H1 (cell line): ENCODE results near the gene RAB36. TPM values are rescaled to one million over a fixed set of nuclear protein-coding genes. Genes with fewer than 3 reads are reported as not detected.

Experiments used
- CTCF ChIA-PET: fragments of 300-600 bp; sonication (Branson Sonifier 250); formaldehyde crosslinking; loops from one replicate; lab custom pipeline; 2021; ENCODE audit not compliant: partially characterized antibody; lab: Charles Lee
- POLR2A ChIA-PET: fragments of 300-600 bp; sonication (Branson Sonifier 250); formaldehyde crosslinking; loops from one replicate; lab custom pipeline; 2021; ENCODE audit warnings: inconsistent platforms; ENCODE audit not compliant: partially characterized antibody; lab: Charles Lee
- DNase-seq, 2 experiments: peaks; one replicate each; pipeline versions ENCODE4 v3.0.0 to v3.0.0-alpha.2; 2010 to 2022; ENCODE audit warnings: low spot score in 2 of 2, low read depth in 1 of 2, mixed read lengths in 1 of 2
- FAIRE-seq: peaks from 2 replicates; lab custom pipeline; 2011; peaks lifted over from hg19 to GRCh38; lab: Jason Lieb, UNC
- H2AFZ ChIP-seq: 2 replicates; pipeline ENCODE4 v1.8.1; 2012; ENCODE audit warnings: low read length, inconsistent platforms
- H2AK5ac ChIP-seq: 2 replicates; pipeline ENCODE4 v1.6.1; 2013; ENCODE audit warnings: low read depth, low read length
- H2BK120ac ChIP-seq: replicated peaks from 2 replicates; pipeline ENCODE3; 2013; ENCODE audit warnings: low read depth, low read length, inconsistent platforms
- H2BK12ac ChIP-seq: 2 replicates; pipeline ENCODE4 v1.6.1; 2013; ENCODE audit warnings: low read depth, low read length
- H2BK15ac ChIP-seq: 2 replicates; pipeline ENCODE4 v1.6.1; 2013; ENCODE audit warnings: low read length
- H2BK20ac ChIP-seq: 2 replicates; pipeline ENCODE4 v1.6.1; 2013; ENCODE audit warnings: low read length
- H2BK5ac ChIP-seq: 2 replicates; pipeline ENCODE4 v1.6.1; 2013; ENCODE audit warnings: low read depth, low read length
- H3K14ac ChIP-seq: 2 replicates; pipeline ENCODE4 v1.6.1; 2013; ENCODE audit warnings: inconsistent platforms; ENCODE audit not compliant: insufficient read length
- H3K18ac ChIP-seq: 2 replicates; pipeline ENCODE4 v1.6.1; 2013; ENCODE audit warnings: low read length; ENCODE audit errors: extremely low read depth
- H3K23ac ChIP-seq: 2 replicates; pipeline ENCODE4 v1.6.1; 2013; ENCODE audit warnings: inconsistent platforms; ENCODE audit not compliant: insufficient read length
- H3K23me2 ChIP-seq: 2 replicates; pipeline ENCODE4 v1.6.1; 2013; ENCODE audit warnings: low read depth, low read length
- H3K27ac ChIP-seq: 2 replicates; pipeline ENCODE4 v1.6.1; 2011; ENCODE audit warnings: low read depth, low read length, inconsistent platforms
- H3K27me3 ChIP-seq, 4 experiments: replicated peaks in 1 of 4; 1 replicate in 1 of 4; 2 replicates in 3 of 4; pipeline versions ENCODE4 v1.6.1 to v1.8.1; 2011 to 2013; ENCODE audit warnings: low read length in 3 of 4, mild to moderate bottlenecking in 3 of 4, inconsistent platforms in 2 of 4, mixed read lengths in 2 of 4, moderate library complexity in 1 of 4; ENCODE audit not compliant: control insufficient read depth in 3 of 4, insufficient read depth in 3 of 4; ENCODE audit errors: extremely low read depth in 1 of 4
- H3K36me3 ChIP-seq, 4 experiments: 2 replicates each; pipeline versions ENCODE4 v1.6.1 to v1.8.1; 2011 to 2013; ENCODE audit warnings: mild to moderate bottlenecking in 4 of 4, low read length in 3 of 4, moderate library complexity in 2 of 4, control low read depth in 1 of 4, inconsistent platforms in 1 of 4; ENCODE audit not compliant: insufficient read depth in 4 of 4, control insufficient read depth in 2 of 4
- H3K4ac ChIP-seq: replicated peaks from 2 replicates; pipeline ENCODE3; 2013; ENCODE audit warnings: low read length, low read depth, mixed read lengths, inconsistent platforms; ENCODE audit not compliant: insufficient read length
- H3K4me1 ChIP-seq, 4 experiments: replicated peaks in 1 of 4; 1 replicate in 1 of 4; 2 replicates in 3 of 4; pipeline versions ENCODE4 v1.6.1 to v1.8.1; 2011 to 2013; ENCODE audit warnings: low read length in 3 of 4, inconsistent platforms in 2 of 4, mixed read lengths in 1 of 4; ENCODE audit not compliant: insufficient read depth in 4 of 4, control insufficient read depth in 3 of 4
- H3K4me2 ChIP-seq, 2 experiments: 2 replicates each; pipeline versions ENCODE4 v1.6.1 to v1.8.1; 2011 to 2013; ENCODE audit warnings: low read depth in 2 of 2, low read length in 2 of 2, control low read depth in 1 of 2, inconsistent platforms in 1 of 2, mild to moderate bottlenecking in 1 of 2; ENCODE audit not compliant: insufficient read depth in 1 of 2
- H3K4me3 ChIP-seq, 4 experiments: fragments of 200-600, 300-600 bp in 1 of 4; sonication (generic), shearing (Covaris generic), sonication (Bioruptor Twin) in 1 of 4; 2 replicates each; pipeline versions ENCODE4 v1.5.1 to v1.8.1; 2011 to 2016; ENCODE audit warnings: low read length in 4 of 4, low read depth in 3 of 4, control low read depth in 2 of 4, inconsistent platforms in 2 of 4, mild to moderate bottlenecking in 2 of 4, mixed read lengths in 1 of 4, moderate library complexity in 1 of 4; ENCODE audit not compliant: insufficient read depth in 2 of 4; ENCODE audit errors: extremely low read depth in 1 of 4
- H3K56ac ChIP-seq: replicated peaks from 2 replicates; pipeline ENCODE3; 2013; ENCODE audit warnings: low read depth, mild to moderate bottlenecking, mixed read lengths, low read length, inconsistent platforms; ENCODE audit not compliant: insufficient read length
- H3K79me1 ChIP-seq: 2 replicates; pipeline ENCODE4 v1.6.1; 2013; ENCODE audit warnings: low read depth, low read length, control low read depth
- H3K79me2 ChIP-seq, 2 experiments: 2 replicates each; pipeline versions ENCODE4 v1.6.1 to v1.8.1; 2012 to 2013; ENCODE audit warnings: low read length in 2 of 2, mild to moderate bottlenecking in 2 of 2, inconsistent platforms in 1 of 2; ENCODE audit not compliant: insufficient read depth in 2 of 2, control insufficient read depth in 1 of 2
- H3K9ac ChIP-seq, 4 experiments: replicated peaks in 1 of 4; 1 replicate in 1 of 4; 2 replicates in 3 of 4; pipeline versions ENCODE4 v1.6.1 to v1.8.1; 2011 to 2013; ENCODE audit warnings: low read depth in 3 of 4, low read length in 3 of 4, control low read depth in 2 of 4, mild to moderate bottlenecking in 2 of 4, moderate library complexity in 2 of 4, inconsistent platforms in 1 of 4; ENCODE audit errors: extremely low read depth in 1 of 4
- H3K9me3 ChIP-seq, 2 experiments: 2 replicates each; pipeline versions ENCODE4 v1.6.1 to v1.8.1; 2012 to 2013; ENCODE audit warnings: mild to moderate bottlenecking in 2 of 2, moderate library complexity in 2 of 2, control low read depth in 1 of 2, inconsistent platforms in 1 of 2, low read depth in 1 of 2, low read length in 1 of 2, mixed read lengths in 1 of 2; ENCODE audit not compliant: insufficient read depth in 2 of 2
- H4K20me1 ChIP-seq, 2 experiments: replicated peaks in 1 of 2; 2 replicates each; pipeline versions ENCODE3 to v1.8.1; 2011 to 2013; ENCODE audit warnings: inconsistent platforms in 2 of 2, low read length in 2 of 2, mild to moderate bottlenecking in 1 of 2; ENCODE audit not compliant: insufficient read depth in 2 of 2, control insufficient read depth in 1 of 2
- H4K5ac ChIP-seq: 2 replicates; pipeline ENCODE4 v1.6.1; 2013; ENCODE audit warnings: low read length, low read depth, mixed read lengths, inconsistent platforms; ENCODE audit not compliant: insufficient read length
- H4K8ac ChIP-seq: 2 replicates; pipeline ENCODE4 v1.8.0; 2013; ENCODE audit warnings: mild to moderate bottlenecking, moderate library complexity, low read length, inconsistent platforms; ENCODE audit not compliant: insufficient read depth; ENCODE audit errors: extremely low read depth
- H4K91ac ChIP-seq: replicated peaks from 2 replicates; pipeline ENCODE3; 2013; ENCODE audit warnings: low read length, mixed read lengths, inconsistent platforms; ENCODE audit not compliant: insufficient read length
- CHD1 ChIP-seq: IDR thresholded peaks from 2 replicates; pipeline ENCODE4 v1.6.1; 2012; ENCODE audit warnings: low read depth, low read length, improper control_type of control experiment
- HDAC2 ChIP-seq, 2 experiments: fragments of 300-600 bp in 1 of 2; sonication (generic) in 1 of 2; IDR thresholded peaks; 2 replicates each; pipeline ENCODE4 v1.6.1; 2011 to 2012; ENCODE audit warnings: low read depth in 2 of 2, low read length in 2 of 2, mild to moderate bottlenecking in 2 of 2, moderate library complexity in 2 of 2, borderline replicate concordance in 1 of 2, inconsistent platforms in 1 of 2
- JUN ChIP-seq: IDR thresholded peaks from 2 replicates; pipeline ENCODE4 v1.6.1; 2011; ENCODE audit warnings: low read depth, mild to moderate bottlenecking, improper control_type of control experiment, low read length
- KDM1A ChIP-seq: fragments of 200-600, 300-600 bp; sonication (generic); IDR thresholded peaks from 2 replicates; pipeline ENCODE4 v1.7.1; 2016; ENCODE audit warnings: mild to moderate bottlenecking, low read length, borderline replicate concordance
- PHF8 ChIP-seq: fragments of 200-600 bp; sonication (generic); conservative IDR thresholded peaks from 2 replicates; pipeline ENCODE4 v1.7.1; 2012; ENCODE audit warnings: low read depth, mild to moderate bottlenecking, inconsistent platforms, low read length, moderate library complexity
- SRF ChIP-seq: IDR thresholded peaks from 2 replicates; pipeline ENCODE4 v1.6.1; 2011; ENCODE audit warnings: mild to moderate bottlenecking, low read depth, low read length, moderate library complexity
- WGBS, 2 experiments: shearing (Covaris generic) in 1 of 2; methylation state at CpG; one replicate each; pipeline versions ENCODE4 v1.1.6 to v1.1.7; 2013 to 2015; ENCODE audit warnings: low lambda C conversion rate in 2 of 2, mixed read lengths in 2 of 2, inconsistent platforms in 1 of 2, low coverage in 1 of 2, missing lambda C conversion rate in 1 of 2; ENCODE audit not compliant: insufficient replicate concordance in 2 of 2, insufficient coverage in 1 of 2, insufficient read length in 1 of 2; ENCODE audit errors: extremely low coverage in 1 of 2, missing lambda C conversion rate in 1 of 2; 5-methylcytosine and 5-hydroxymethylcytosine counted together
- polyA plus RNA-seq, 7 experiments: library from polyadenylated mRNA; depleted of rRNA in 3 of 7; stranded (reverse) in 5 of 7; unstranded in 2 of 7; fragments of >200 nt in 5 of 7; fragments of 200-250 nt in 2 of 7; gene quantifications; 1 replicate in 5 of 7; 2 replicates in 1 of 7; 4 replicates in 1 of 7; pipeline versions ENCODE4 v1.2.1 to v1.2.3, GENCODE V29; 2011 to 2013; ENCODE audit warnings: missing spikeins in 2 of 7, mixed read lengths in 2 of 7
- total RNA-seq: library from RNA; stranded (reverse); fragmentation: NEBNext Ultra II Directional; extraction: Animal tissue kit (Norgen Biotek cat#: 25700); gene quantifications from 2 replicates; pipeline ENCODE4 v1.2.1, GENCODE V29; 2021

Gene RAB36
- total and polyA plus RNA-seq, 2 of the 8 experiments (the other 6 are each of a cell fraction or from before 2014, with no cell fraction given), result 1.0 to 1.5 TPM

DNA sequence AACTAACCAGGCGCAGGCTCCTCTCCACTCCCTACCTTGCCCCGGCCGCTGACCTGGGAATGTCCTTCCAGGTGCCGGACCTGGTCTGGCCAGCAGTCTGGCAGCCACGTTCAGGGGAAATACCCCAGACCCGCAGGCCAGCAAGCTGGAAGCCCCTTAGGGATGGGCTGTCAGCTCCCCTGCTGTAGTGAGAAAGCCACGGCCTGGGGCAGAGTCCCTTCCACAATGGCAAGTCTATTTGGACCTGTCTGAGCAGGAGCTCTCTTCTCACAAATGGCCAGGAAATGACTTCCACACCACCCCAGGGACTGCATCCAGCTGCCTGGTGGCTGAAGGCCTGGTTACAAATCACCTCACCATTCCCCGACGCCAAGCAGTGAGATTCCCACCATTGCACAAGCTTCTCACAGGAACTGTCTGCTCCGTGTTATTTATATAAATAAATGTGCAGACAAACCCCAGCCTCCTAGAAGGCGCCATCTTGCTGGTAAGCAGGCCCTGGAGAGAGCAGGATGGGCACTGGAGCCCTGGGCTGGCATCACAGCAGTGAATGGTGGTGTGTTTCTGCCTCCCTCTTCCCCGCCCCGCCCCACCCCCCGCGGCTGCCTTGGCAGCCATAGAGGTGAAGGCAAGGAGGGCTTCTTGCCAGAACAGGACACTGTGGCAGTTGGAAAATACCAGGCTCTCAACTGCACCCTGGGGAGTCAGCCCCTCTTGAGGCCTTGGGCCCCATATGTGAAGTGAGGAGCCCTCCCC is 27.2 kb upstream of the RAB36 start:
- no peak overlapping the region for H2AK5ac ChIP-seq
- H3K4ac ChIP-seq, result no peak overlapping the region
- H3K23me2 ChIP-seq, result no peaks in the 10 kb centered on the region
- FAIRE-seq, result no peak
- H2AFZ ChIP-seq, result no peak overlapping the region
- 88% methylated on average over 13 of the region's 15 CpGs; no CpG with 5 or more reads in 1 of the 2 experiments for WGBS, 2 experiments
- H4K20me1 ChIP-seq, result peaks cover 8 to 10% of the 10 kb centered on the region in 2 experiments
- no peak overlapping the region for H3K56ac ChIP-seq
- H2BK15ac ChIP-seq, result no peak overlapping the region
- peaks cover 0 to 10% (median 4%) of the 10 kb centered on the region in 4 experiments; a peak in 3 of 7 replicates for H3K4me1 ChIP-seq
- no peaks in the 10 kb centered on the region for H3K79me2 ChIP-seq
- no peak overlapping the region for H2BK12ac ChIP-seq
- no peak overlapping the region for H3K23ac ChIP-seq
- H3K9ac ChIP-seq, result no peak overlapping the region
- H3K27ac ChIP-seq, result no peak overlapping the region
- H3K14ac ChIP-seq, result no peak overlapping the region
- H3K4me2 ChIP-seq, result no peak overlapping the region
- H3K4me3 ChIP-seq, result no peak overlapping the region
- H2BK120ac ChIP-seq, result no peak overlapping the region
- H3K9me3 ChIP-seq, result no peaks in the 10 kb centered on the region
- H2BK20ac ChIP-seq, result no peak overlapping the region
- no peaks in the 10 kb centered on the region for H3K36me3 ChIP-seq
- POLR2A ChIA-PET, result no interaction called here
- no peak overlapping the region for H4K91ac ChIP-seq
- TF ChIP-seq HDAC2 (IDR thresholded peaks at IDR 0.05; ENCODE audit: borderline replicate concordance in 1 of 2, low read depth in 2 of 2, low read length in 2 of 2) (no peak), CHD1 (no peak), SRF (no peak), JUN (no peak), PHF8 (no peak), KDM1A (no peak)
- peaks cover 0 to 11% (median 5%) of the 10 kb centered on the region in 4 experiments; a peak in 3 of 7 replicates for H3K27me3 ChIP-seq
- H4K8ac ChIP-seq, result no peak overlapping the region
- no peaks in the 10 kb centered on the region for H3K79me1 ChIP-seq
- CTCF ChIA-PET, result interaction anchor here (1.1 to 24.3 kb wide), 5 partner anchors 9 to 654 kb away, joined by 3 to 384 read pairs (median 6); no protein-coding TSS in a partner anchor
- no peak overlapping the region for H4K5ac ChIP-seq
- no peak overlapping the region for H3K18ac ChIP-seq
- H2BK5ac ChIP-seq, result no peak overlapping the region
- DNase-seq, result no peak
